Measurements from ENCODE around the gene ZBTB9. TPM values are rescaled to one million over a fixed set of nuclear protein-coding genes. Genes with fewer than 3 reads are reported as not detected.

Gene ZBTB9
- total RNA-seq, 4 donors from 2014 or later: 4.1 to 5.9 (median 4.6) TPM

- no peak for TF ChIP-seq POLR2A (IDR thresholded peaks at IDR 0.05)
- TF ChIP-seq, protein P1, sequence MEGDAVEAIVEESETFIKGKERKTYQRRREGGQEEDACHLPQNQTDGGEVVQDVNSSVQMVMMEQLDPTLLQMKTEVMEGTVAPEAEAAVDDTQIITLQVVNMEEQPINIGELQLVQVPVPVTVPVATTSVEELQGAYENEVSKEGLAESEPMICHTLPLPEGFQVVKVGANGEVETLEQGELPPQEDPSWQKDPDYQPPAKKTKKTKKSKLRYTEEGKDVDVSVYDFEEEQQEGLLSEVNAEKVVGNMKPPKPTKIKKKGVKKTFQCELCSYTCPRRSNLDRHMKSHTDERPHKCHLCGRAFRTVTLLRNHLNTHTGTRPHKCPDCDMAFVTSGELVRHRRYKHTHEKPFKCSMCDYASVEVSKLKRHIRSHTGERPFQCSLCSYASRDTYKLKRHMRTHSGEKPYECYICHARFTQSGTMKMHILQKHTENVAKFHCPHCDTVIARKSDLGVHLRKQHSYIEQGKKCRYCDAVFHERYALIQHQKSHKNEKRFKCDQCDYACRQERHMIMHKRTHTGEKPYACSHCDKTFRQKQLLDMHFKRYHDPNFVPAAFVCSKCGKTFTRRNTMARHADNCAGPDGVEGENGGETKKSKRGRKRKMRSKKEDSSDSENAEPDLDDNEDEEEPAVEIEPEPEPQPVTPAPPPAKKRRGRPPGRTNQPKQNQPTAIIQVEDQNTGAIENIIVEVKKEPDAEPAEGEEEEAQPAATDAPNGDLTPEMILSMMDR (IDR thresholded peaks at IDR 0.05): no peak
- no peak for DNase-seq
- WGBS, 2 donors: 42 to 51% methylated on average over 13 to 15 of the region's 17 CpGs
- H3K4me3 ChIP-seq (replicated peaks in 1 of 3): no peak overlapping the region
- no peaks in the 10 kb centered on the region for H3K27me3 ChIP-seq
- no peaks in the 10 kb centered on the region for H3K9me3 ChIP-seq
- H3K27ac ChIP-seq: no peak overlapping the region
- H3K4me1 ChIP-seq: peaks cover 1 to 6% of the 10 kb centered on the region in 2 donors
- H3K36me3 ChIP-seq: peaks cover 20 to 24% of the 10 kb centered on the region in 2 donors
- intact Hi-C loops (cut with DNase I): no loop called here
These were observed 20.7 kb upstream of the ZBTB9 start for GRCh38 chr6:33433544-33434191.

GRCh38 chr6:33434961-33435360 is 19.4 kb upstream of the ZBTB9 start:
- intact Hi-C loops (cut with DNase I): no loop called here

GRCh38 chr6:33437666-33438065 is 16.7 kb upstream of the ZBTB9 start:
- Histone ChIP-seq H3K4me3 (replicated peaks in 1 of 3) (no peak overlapping the region), H3K9me3 (no peaks in the 10 kb centered on the region), H3K27ac (no peak overlapping the region), H3K27me3 (no peaks in the 10 kb centered on the region), H3K4me1 (no peaks in the 10 kb centered on the region), H3K36me3 (peaks cover 21 to 24% of the 10 kb centered on the region in 2 donors)
- no peak for TF ChIP-seq POLR2A (IDR thresholded peaks at IDR 0.05)
- TF ChIP-seq, protein P1 (IDR thresholded peaks at IDR 0.05): no peak
- intact Hi-C loops (cut with DNase I): no loop called here
- no peak for DNase-seq
- 94 to 98% methylated on average over 13 to 17 of the region's 18 CpGs for WGBS, 2 donors

More at GRCh38 chr6:33434961-33435360, 19.4 kb upstream of the ZBTB9 start:
- WGBS, 2 donors: 87 to 94% methylated on average over 4 of the region's 4 CpGs
- no peak overlapping the region for H3K4me3 ChIP-seq (replicated peaks in 1 of 3)
- H3K27me3 ChIP-seq: no peaks in the 10 kb centered on the region
- TF ChIP-seq POLR2A (IDR thresholded peaks at IDR 0.05): no peak
- TF ChIP-seq, protein P1 (IDR thresholded peaks at IDR 0.05): no peak
- H3K9me3 ChIP-seq: no peaks in the 10 kb centered on the region
- H3K36me3 ChIP-seq: peaks cover 20 to 24% of the 10 kb centered on the region in 2 donors
- DNase-seq: no peak
- no peak overlapping the region for H3K27ac ChIP-seq
- peaks cover 0 to 5% of the 10 kb centered on the region in 2 donors for H3K4me1 ChIP-seq

GRCh38 chr6:33438978-33439594 is 15.3 kb upstream of the ZBTB9 start:
- TF ChIP-seq POLR2A (IDR thresholded peaks at IDR 0.05): no peak
- TF ChIP-seq, protein P1 (IDR thresholded peaks at IDR 0.05): no peak
- WGBS, 2 donors: 94 to 96% methylated on average over 3 of the region's 3 CpGs
- H3K4me1 ChIP-seq: no peaks in the 10 kb centered on the region
- H3K4me3 ChIP-seq (replicated peaks in 1 of 3): no peak overlapping the region
- H3K9me3 ChIP-seq: no peaks in the 10 kb centered on the region
- intact Hi-C loops (cut with DNase I): no loop called here
- H3K36me3 ChIP-seq: peaks cover 24 to 29% of the 10 kb centered on the region in 2 donors
- DNase-seq: no peak
- H3K27ac ChIP-seq: no peak overlapping the region
- H3K27me3 ChIP-seq: no peaks in the 10 kb centered on the region

DNA sequence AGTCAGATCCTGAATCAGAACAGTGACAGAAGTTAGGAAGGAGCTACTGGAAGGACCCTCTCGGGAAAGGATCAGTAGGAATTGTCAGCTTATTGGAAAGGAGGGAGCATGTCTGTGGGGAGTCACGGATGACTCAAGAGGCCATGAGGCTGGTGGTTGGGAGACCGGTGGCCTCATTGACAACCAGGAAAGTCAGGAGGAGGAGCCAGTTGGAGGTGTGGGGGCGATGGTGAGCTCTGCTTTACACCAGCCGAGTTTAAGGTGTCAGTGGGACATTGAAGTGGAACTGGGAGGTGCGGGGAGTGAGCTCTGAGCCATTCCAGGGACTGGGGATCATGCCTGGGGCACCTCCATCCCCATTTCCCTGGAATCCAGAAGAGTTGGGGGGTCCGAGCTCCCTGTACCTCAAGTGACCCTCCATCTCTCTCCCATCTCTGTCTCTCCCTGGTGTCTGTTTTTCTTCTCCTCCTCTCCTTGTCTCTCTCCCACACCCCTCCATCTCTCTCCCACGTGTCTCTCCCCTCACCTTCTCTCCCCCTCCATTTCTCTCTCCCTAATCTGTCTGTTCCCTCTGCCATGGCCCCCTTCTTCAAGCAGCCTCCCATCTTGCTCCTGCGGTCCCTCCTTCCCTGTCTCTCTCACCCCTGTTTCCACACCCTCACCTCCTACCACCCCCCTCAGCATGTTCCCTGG is 14.3 kb upstream of the ZBTB9 start:
- WGBS, 2 donors: 79 to 80% methylated on average over 9 of the region's 9 CpGs

More for the DNA sequence above, 14.3 kb upstream of the ZBTB9 start:
- H3K9me3 ChIP-seq: no peaks in the 10 kb centered on the region
- no peak for TF ChIP-seq POLR2A (IDR thresholded peaks at IDR 0.05)
- TF ChIP-seq, protein P1 (IDR thresholded peaks at IDR 0.05): no peak
- DNase-seq: no peak
- H3K36me3 ChIP-seq: peaks cover 22 to 29% of the 10 kb centered on the region in 2 donors
- no peaks in the 10 kb centered on the region for H3K4me1 ChIP-seq
- intact Hi-C loops (cut with DNase I): no loop called here
- H3K27me3 ChIP-seq: no peaks in the 10 kb centered on the region
- H3K4me3 ChIP-seq (replicated peaks in 1 of 3): no peak overlapping the region
- H3K27ac ChIP-seq: no peak overlapping the region

Measured in thyroid gland (tissue), 4 donors.